Measurements from ENCODE around the gene SERPIND1.
"Not testable (repeated sequence)": the region's sequence is repeated elsewhere in the genome, so short reads cannot be mapped to it uniquely, and the experiment has no call there.

Gene SERPIND1

GRCh38 chr22:20822240-20822639, 48.3 kb downstream of the SERPIND1 start:
- CTCF ChIA-PET = interaction anchor here (0.6 to 0.9 kb wide), 4 partner anchors 10 to 510 kb away, joined by 3 to 6 read pairs (median 4); no protein-coding TSS in a partner anchor
- TF ChIP-seq ZNF280C (tag by site-specific recombination; IDR thresholded peaks at IDR 0.05) (no peak), ZNF324 (tag by site-specific recombination; IDR thresholded peaks at IDR 0.05) (no peak), ZNF302 (tag by site-specific recombination; IDR thresholded peaks at IDR 0.05; ENCODE audit: low read depth) (no peak), ZEB2 (tag by site-specific recombination; IDR thresholded peaks at IDR 0.05) (no peak), ZNF211 (tag by site-specific recombination; IDR thresholded peaks at IDR 0.05; ENCODE audit: low read depth) (no peak), ZSCAN30 (tag by site-specific recombination; IDR thresholded peaks at IDR 0.05) (no peak), ZNF335 (tag by site-specific recombination; conservative IDR thresholded peaks at IDR 0.05) (no peak), KLF9 (tag by site-specific recombination; IDR thresholded peaks at IDR 0.05; ENCODE audit: low read depth) (no peak)
- TF ChIP-seq, protein P1, sequence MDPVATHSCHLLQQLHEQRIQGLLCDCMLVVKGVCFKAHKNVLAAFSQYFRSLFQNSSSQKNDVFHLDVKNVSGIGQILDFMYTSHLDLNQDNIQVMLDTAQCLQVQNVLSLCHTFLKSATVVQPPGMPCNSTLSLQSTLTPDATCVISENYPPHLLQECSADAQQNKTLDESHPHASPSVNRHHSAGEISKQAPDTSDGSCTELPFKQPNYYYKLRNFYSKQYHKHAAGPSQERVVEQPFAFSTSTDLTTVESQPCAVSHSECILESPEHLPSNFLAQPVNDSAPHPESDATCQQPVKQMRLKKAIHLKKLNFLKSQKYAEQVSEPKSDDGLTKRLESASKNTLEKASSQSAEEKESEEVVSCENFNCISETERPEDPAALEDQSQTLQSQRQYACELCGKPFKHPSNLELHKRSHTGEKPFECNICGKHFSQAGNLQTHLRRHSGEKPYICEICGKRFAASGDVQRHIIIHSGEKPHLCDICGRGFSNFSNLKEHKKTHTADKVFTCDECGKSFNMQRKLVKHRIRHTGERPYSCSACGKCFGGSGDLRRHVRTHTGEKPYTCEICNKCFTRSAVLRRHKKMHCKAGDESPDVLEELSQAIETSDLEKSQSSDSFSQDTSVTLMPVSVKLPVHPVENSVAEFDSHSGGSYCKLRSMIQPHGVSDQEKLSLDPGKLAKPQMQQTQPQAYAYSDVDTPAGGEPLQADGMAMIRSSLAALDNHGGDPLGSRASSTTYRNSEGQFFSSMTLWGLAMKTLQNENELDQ (tag by site-specific recombination; IDR thresholded peaks at IDR 0.05; ENCODE audit: low read depth) = no peak
- TF ChIP-seq, protein P2, sequence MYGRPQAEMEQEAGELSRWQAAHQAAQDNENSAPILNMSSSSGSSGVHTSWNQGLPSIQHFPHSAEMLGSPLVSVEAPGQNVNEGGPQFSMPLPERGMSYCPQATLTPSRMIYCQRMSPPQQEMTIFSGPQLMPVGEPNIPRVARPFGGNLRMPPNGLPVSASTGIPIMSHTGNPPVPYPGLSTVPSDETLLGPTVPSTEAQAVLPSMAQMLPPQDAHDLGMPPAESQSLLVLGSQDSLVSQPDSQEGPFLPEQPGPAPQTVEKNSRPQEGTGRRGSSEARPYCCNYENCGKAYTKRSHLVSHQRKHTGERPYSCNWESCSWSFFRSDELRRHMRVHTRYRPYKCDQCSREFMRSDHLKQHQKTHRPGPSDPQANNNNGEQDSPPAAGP (tag by site-specific recombination; IDR thresholded peaks at IDR 0.05) = no peak
- no peaks in the 10 kb centered on the region for H3K4me1 ChIP-seq (ENCODE audit: control insufficient read depth, insufficient read depth, low read length)
- H3K36me3 ChIP-seq (ENCODE audit: control insufficient read depth in 2 of 2, insufficient read depth in 1 of 2, low read length in 2 of 2) = peaks cover 18 to 65% of the 10 kb centered on the region in 2 experiments
- POLR2A ChIA-PET = interaction anchor here (0.7 kb wide), 1 partner anchor 35 kb away, joined by 3 read pairs; no protein-coding TSS in a partner anchor
- no peak overlapping the region for H3K4me3 ChIP-seq (ENCODE audit: low read depth, low read length)
- H3K27ac ChIP-seq (ENCODE audit: extremely low read depth, low read depth, low read length) = no peak overlapping the region
- no peaks in the 10 kb centered on the region for H3K9me3 ChIP-seq (ENCODE audit: control insufficient read depth, insufficient read depth, low read depth, low read length)

DNA sequence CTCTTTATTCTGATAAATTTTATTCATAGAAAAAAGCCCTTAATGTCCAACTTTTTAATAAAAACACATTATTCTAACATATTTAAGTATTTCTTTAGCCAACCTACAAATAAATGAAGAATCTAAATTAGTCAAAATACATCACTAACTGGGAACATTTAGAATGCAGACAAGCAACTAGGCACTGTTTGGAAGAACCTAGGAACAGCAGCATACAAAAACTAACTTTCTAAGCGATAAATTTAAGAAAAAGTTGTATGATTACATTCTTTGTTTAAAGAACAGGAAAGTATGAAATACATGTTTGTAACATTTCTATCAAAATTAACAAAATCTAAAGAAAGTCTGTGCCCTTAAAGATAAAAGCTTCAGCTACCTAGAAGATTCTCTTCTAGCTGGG, 49.4 kb downstream of the SERPIND1 start:
- no peak overlapping the region for H3K4me3 ChIP-seq (ENCODE audit: low read depth, low read length)
- H3K36me3 ChIP-seq (ENCODE audit: control insufficient read depth in 2 of 2, insufficient read depth in 1 of 2, low read length in 2 of 2) = peaks cover 10 to 57% of the 10 kb centered on the region in 2 experiments
- H3K27ac ChIP-seq (ENCODE audit: extremely low read depth, low read depth, low read length) = no peak overlapping the region
- TF ChIP-seq ZNF19 (tag by site-specific recombination; IDR thresholded peaks at IDR 0.05; ENCODE audit: low read depth) = no peak
- no peak for TF ChIP-seq ZNF768 (tag by site-specific recombination; IDR thresholded peaks at IDR 0.05)
- TF ChIP-seq ZNF394 (tag by site-specific recombination; IDR thresholded peaks at IDR 0.05; ENCODE audit: borderline replicate concordance) = no peak
- TF ChIP-seq ZNF549 (tag by site-specific recombination; IDR thresholded peaks at IDR 0.05) = no peak
- no peak for TF ChIP-seq ZNF214 (tag by site-specific recombination; IDR thresholded peaks at IDR 0.05; ENCODE audit: borderline replicate concordance)
- TF ChIP-seq GLIS1 (tag by site-specific recombination; IDR thresholded peaks at IDR 0.05) = no peak
- TF ChIP-seq, protein P3, sequence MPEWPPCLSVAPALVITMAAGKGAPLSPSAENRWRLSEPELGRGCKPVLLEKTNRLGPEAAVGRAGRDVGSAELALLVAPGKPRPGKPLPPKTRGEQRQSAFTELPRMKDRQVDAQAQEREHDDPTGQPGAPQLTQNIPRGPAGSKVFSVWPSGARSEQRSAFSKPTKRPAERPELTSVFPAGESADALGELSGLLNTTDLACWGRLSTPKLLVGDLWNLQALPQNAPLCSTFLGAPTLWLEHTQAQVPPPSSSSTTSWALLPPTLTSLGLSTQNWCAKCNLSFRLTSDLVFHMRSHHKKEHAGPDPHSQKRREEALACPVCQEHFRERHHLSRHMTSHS (tag by site-specific recombination; IDR thresholded peaks at IDR 0.05) = no peak
- no peak for TF ChIP-seq ZNF404 (tag by site-specific recombination; IDR thresholded peaks at IDR 0.05)
- no peak for TF ChIP-seq ZBTB20 (tag by site-specific recombination; IDR thresholded peaks at IDR 0.05)
- TF ChIP-seq ZNF629 (tag by site-specific recombination; IDR thresholded peaks at IDR 0.05) = no peak
- no peak for TF ChIP-seq PRDM1 (tag by site-specific recombination; IDR thresholded peaks at IDR 0.05)
- no peak for TF ChIP-seq ZNF26 (tag by site-specific recombination; IDR thresholded peaks at IDR 0.05)
- no peak for TF ChIP-seq ZNF248 (tag by site-specific recombination; IDR thresholded peaks at IDR 0.05)
- no peak for TF ChIP-seq ZNF707 (tag by site-specific recombination; IDR thresholded peaks at IDR 0.05)
- ChIA-PET CTCF (no interaction called here), POLR2A (no interaction called here)
- no peaks in the 10 kb centered on the region for H3K9me3 ChIP-seq (ENCODE audit: control insufficient read depth, insufficient read depth, low read depth, low read length)
- H3K4me1 ChIP-seq (ENCODE audit: control insufficient read depth, insufficient read depth, low read length) = no peaks in the 10 kb centered on the region

GRCh38 chr22:20825216-20825615, 51.3 kb downstream of the SERPIND1 start:
- H3K4me3 ChIP-seq (ENCODE audit: low read depth, low read length); H3K4me1 ChIP-seq (ENCODE audit: control insufficient read depth, insufficient read depth, low read length); H3K27ac ChIP-seq (ENCODE audit: extremely low read depth, low read depth, low read length); H3K9me3 ChIP-seq (ENCODE audit: control insufficient read depth, insufficient read depth, low read depth, low read length): not testable (repeated sequence)
- peaks cover 4 to 44% of the 10 kb centered on the region in 2 experiments; a peak in 2 of 3 replicates for H3K36me3 ChIP-seq (ENCODE audit: control insufficient read depth in 2 of 2, insufficient read depth in 1 of 2, low read length in 2 of 2)
- CTCF ChIA-PET = interaction anchor here (0.6 kb wide), 2 partner anchors 45 to 51 kb away, joined by 3 to 5 read pairs; no protein-coding TSS in a partner anchor
- POLR2A ChIA-PET = interaction anchor here (0.6 kb wide), 1 partner anchor 32 kb away, joined by 4 read pairs; no protein-coding TSS in a partner anchor

Data from HEK293 (cell line).